Mucosa of gallbladder (tissue), 1 donor: ENCODE results near the gene GPC6. TPM values are rescaled to one million over a fixed set of nuclear protein-coding genes. Genes with fewer than 3 reads are reported as not detected.

Experiments
- DNase-seq: peaks from one replicate; pipeline ENCODE4 v3.0.0-alpha.2; 2020; ENCODE audit warnings: low spot score
- total RNA-seq: library from RNA; stranded (reverse); gene quantifications from one replicate; pipeline ENCODE4 v1.2.1, GENCODE V29; 2021
- donor health status: DM: no; HTN: no; CAD: no.

The GPC6 gene
- total RNA-seq, 1 donor from 2014 or later = 24.0 TPM

DNA sequence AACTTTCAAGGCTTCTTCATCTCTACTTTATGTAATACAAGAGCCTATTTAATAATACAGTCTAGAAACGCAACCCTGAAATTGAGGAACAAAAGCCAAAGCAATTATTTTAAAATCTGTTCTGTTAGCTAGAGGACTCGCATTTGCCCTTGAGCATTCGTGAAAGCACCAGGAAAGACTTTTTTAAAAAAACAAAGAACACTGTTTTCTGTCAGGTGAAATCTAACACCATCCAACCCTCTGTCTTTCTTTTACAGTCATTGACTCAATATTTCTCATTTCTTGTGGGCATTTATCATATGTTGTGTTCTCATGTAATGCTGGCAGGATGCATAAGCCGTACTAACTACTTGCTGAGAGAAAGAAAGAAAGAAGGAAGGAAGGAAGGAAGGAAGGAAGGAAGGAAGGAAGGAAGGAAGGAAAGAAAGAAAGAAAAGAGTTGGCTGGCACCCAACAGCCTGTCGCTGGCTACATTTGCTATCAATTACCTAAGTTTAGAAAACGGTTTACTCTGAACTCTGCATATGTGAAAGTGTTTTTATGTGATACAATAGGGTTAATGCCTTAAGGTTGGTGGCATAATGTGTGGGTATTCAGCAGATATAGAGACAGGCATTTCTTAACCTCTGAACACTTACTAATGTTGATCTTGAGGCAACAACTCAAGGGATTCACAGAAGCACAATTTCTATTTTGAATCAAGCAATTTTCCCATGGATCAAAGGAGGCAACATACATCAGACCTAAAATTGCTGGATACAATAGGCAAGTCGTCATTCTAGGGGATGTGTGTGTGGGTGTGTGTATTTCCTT lies 807.4 kb downstream of the GPC6 start:
- DNase-seq = no peak

- DNase-seq = no peak
These were observed 823.4 kb downstream of the GPC6 start for GRCh38 chr13:94050039-94050438.

DNA sequence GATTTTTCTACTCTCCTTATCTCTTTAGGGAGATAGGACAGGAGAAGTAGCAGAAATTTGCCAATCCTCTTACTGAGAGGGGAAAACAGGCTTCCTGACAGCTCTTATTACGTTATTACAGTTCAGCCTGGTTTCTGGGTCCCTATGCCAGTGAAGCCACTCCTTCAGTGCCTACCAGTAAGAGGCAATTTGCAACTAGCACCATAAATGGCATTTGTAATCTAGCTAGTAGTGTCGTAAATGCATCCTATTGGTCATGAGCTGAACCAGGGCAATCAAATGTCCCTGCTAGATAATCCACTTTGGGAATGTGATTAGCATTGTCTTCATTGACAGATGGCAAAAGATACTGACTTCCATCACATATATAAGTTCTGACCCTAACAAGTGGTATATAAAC lies 824.1 kb downstream of the GPC6 start:
- DNase-seq = no peak

DNA sequence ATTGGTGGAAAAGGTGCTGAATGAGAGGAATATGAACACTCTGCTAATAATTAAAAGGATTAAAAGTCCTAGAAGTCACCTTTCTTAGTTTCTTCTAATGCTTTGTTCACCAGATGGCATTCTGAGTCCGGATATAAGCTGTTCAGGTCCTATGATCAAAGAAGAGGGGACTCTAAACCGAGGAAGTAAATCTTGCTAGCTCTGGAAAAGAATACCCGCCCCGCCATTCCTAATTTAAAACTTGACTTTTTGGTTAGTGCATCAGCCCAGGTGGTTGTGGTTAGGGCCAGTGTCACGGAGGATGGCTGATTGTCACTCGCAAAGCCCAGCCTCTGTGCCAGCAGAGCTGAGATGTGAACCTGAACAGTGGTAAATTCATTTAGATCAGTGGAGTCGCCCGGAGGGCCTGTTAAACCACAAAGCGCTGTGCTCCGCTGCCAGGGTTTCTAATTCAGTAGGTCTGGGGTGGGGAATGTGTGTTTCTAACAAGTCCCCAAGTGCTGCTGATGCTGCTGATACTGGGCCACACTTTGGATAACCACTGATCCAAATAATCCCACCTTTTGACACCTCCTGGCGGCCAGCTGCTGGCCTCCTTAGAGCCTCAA lies 827.5 kb downstream of the GPC6 start:
- no peak for DNase-seq

GRCh38 chr13:94056362-94056990 lies 829.9 kb downstream of the GPC6 start:
- DNase-seq = no peak

DNA sequence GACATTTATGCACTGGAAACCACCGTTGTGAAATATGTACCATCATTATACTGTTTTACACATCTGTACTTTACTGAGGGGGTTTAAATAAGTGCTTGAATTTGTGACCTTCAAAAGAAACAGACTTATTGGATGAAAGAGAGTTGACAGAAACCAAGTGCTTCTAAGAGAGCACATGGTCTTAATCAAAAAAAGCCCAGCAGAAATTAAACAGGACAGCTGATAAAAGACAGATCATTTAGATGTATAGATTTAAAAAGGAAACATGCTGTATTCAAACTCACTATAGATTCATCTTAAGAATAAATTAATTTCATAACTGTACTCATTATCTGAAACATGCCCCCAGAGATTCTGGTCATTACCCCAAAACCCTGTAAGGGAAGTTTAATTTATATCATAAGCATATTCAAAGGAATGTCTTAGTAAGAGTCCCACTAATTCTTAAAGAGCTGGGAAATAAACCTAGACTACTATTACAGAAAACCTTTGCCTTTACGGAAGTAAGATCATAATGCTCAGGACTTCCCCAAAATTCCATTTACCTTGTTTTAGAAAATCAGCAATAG lies 831.1 kb downstream of the GPC6 start:
- no peak for DNase-seq

GRCh38 chr13:94058821-94059360 lies 832.3 kb downstream of the GPC6 start:
- no peak for DNase-seq

- DNase-seq = no peak
These were observed 834.7 kb downstream of the GPC6 start for GRCh38 chr13:94061301-94061700.

GRCh38 chr13:94063096-94063495 lies 836.5 kb downstream of the GPC6 start:
- no peak for DNase-seq

DNA sequence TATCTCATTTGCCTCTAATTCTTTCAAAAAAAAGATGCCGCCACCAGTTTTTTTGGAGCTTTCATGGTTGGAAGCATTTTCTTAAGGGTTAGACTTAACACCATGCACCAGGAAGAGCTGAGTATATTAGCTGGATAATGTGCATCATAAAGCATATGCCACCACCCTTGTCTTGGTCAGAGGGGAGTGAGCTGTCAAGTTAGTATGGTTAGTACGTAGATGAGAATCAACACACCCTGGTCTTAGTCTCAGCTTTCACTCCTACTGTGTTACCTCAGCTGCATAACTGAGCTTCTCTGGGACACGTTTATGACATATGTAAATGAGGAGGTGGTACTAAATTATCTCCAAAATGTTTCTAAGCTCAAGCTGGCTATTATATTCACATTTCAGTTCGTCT lies 837.2 kb downstream of the GPC6 start:
- no peak for DNase-seq

DNA sequence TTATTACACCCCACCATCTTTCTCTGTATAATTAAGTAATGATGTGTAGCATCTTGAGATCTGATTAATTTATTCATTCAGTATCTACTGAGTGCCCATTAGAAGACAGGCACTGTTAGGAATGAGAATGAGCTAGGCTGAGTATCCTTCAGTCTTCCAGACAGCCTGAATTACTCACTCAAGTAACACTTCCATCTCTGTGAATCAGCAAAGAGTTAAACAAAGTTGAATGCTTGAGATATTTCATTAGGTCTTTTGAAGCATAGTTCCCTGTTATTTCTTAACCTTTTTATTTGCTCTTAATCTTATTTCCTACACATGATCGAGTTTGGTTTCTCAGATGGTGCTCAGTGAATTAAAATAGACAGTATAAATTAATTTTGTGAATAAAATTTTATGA lies 839.1 kb downstream of the GPC6 start:
- no peak for DNase-seq

DNA sequence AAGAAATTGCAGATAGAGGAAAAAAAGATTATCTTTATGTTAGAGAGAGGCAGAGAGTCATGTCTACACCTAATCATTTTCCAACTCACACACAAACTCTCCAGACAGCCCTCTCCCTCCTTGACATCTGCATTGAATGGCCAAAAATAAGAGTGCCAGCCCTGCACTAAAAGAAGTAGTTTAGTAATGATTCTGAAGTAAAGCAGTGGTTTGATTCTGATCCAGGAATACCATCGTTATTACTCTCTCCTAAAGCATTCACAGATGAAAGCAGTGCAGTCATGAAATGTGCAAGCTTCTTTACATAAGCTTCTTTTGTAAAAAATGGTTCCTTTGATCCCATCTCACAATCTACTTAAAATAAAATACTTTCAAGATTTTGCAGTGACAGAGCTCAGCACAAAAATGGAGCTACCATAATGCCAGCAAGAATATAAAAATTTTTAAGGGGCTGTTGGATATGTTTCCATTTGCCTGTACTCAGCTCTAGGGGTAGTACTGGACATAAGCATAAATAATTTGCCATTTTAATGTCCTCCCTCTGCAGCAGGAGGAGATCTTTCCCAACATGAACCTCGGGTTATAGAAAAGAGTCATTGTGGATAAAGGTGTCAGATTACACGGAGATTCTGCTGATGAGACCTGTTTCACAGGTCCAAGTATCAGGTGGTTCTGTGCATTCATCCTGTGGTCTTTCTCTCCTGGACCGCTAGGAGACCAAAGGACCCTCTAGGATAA lies 846.6 kb downstream of the GPC6 start:
- DNase-seq = no peak

DNA sequence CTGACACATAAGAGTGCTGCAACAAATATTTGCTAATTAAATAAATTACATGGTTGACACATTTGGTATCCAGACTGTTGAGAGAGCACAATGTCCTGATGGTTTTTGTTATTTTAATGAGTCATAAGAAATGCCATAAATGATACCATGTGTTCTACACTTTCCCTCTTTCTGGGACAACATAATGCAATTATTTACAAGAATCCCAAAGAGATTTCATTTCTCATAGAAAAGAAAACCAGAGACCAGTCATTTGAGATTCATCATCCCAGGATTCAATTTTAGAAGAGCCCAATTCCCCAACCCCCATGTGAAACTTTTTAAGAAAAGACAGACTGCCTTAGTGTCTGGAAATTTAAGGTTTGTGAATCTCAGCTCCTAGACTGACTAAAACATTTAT lies 853.3 kb downstream of the GPC6 start:
- DNase-seq = no peak

DNA sequence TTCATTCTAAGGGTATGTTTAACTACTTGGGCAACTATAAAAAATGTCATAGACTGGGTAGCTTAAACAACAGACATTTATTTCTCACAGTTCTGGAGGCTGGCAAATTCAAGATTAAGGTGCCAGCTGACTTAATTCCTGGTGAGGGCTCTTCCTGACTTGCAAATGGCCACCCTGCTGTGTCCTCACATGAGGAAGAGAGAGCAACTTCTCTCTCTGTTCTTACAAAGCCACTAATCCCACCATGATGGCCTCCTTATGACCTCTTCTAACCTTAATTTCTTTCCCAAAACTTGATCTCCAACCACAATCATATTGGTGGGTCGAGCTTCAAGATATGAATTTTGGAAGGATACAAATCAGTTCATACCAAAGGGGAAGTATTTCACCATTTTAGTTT lies 853.9 kb downstream of the GPC6 start:
- no peak for DNase-seq

- no peak for DNase-seq
These were observed 860.5 kb downstream of the GPC6 start for GRCh38 chr13:94087100-94087499.

DNA sequence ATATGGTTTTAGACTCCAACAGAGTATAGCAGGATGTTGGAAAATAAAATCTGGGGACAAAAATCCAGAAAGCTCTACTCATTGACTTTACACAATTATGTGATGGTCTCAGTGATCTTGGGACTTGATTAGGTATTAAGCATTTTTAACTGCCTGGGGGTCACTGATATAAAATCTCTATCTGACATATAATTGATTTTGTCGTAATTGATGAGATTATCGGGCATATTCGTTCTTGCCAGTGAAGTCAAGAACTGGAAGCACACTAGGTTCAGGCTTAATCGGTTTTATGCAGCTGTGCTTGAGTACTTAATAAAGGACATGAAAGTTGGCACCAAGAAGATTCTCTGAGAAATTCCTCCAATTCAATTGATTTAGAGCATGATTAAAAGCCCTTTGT lies 862.1 kb downstream of the GPC6 start:
- DNase-seq = no peak

DNA sequence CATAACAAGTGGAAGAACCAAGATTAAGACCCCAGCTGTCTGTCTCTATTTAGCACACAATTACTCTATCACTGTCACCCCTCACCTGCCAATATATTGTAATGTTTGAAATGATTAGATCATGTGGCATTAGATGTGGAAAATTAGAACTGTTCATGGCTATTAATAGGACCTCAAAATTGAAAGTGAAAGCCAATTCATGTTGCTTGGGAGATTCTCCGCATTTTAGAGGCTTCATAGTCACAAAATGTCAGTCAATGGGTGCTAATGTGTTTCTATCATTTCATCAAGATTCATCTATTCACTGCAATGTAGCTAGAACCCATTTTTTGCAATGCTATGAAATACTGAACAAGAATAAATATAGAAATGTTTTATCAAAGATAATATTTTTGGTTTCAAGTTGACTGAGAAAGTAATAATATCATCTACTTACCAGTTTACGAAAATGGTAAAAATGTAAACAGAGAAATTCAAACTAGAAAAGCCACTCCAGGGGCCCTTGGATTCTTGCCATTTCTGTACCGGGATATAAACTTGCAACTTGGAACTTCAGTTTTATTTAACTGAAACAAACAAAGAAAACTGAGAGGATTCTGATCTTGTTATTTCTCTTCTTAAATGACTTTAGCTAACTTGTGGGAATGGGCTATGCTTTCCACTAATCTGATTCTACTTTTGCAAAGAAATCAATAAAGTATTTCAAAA lies 864.3 kb downstream of the GPC6 start:
- DNase-seq = no peak

DNA sequence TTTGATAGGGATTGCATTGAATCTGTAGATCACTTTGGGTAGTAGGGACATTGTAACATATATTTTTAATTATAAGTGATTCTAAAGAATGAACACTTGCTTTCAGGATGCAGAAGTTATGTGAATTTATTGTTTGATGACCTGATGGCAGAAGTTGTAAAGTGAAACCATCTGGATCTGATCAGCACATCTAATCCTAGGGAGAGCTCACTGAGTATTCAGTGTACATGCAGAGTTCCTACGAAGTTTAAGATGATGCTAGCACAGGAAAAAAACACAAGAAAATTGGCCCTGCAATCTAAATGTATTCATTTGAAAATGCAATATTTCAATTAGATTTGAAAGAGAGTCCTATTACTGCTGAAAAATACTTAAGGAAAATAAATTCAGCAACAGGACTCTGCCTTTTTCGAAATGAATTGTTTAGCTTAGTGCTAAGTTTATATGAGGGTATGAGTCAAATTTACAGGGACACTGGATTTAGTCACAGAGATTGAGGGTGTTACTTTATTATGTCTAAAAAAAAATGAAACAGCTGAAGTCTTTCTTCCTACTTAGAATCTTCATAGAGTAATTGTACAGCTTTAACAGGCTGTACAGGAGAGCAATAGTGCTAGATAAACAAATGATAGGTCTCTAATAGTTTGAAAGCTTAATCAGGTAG lies 867.2 kb downstream of the GPC6 start:
- no peak for DNase-seq

DNA sequence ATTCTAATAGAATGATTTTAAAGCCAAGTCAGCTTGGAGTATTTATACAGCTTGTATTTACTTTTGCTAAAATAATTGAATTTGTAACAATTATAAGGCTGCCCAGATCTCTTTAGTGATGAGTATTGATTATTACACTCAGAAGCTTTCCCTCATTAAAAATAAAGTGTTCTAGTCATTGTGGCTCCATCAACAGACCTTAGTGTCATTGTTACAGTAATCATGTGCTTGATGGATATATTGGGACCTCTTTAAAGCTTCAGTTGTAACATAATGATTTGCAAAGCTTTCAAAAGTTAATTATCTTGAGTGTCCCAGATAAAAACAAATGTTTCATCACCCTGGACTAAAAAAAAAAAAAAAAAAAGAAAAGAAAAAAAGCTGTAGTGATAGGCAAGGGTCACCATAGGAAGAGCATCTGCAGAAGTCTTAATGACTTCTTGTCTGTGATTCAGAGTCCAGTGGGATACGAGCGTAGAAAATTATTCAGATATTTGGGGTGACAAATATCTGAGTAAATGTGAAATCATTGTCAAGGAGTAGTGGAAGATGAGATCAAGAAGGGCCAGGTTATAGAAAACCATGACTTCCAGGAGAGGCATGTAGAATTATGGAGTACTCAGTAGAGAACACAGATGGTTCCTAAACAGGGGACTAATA lies 883.2 kb downstream of the GPC6 start:
- no peak for DNase-seq

DNA sequence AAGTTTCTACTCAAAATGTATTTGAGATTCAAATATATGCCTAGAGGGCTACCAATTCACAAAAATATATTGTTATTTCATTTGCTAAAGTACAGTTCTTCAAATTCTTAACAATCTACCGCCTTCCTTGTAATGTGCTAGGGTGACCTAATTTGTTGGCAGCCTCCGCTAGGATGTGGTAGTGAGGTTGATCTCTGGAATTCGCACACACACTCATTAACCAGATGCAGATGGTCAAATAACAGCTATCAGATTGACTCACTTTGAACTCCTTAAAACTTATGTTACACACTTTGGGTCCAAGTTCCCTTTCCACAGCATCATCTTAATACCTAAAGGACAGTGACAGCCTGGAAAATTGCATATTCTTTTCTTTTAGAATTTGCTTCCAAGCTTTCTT lies 885.6 kb downstream of the GPC6 start:
- DNase-seq = peak; percentile 70
